Astrocyte (in vitro differentiated cells and primary cell): ENCODE measurements around the gene BIRC7. TPM values are rescaled to one million over a fixed set of nuclear protein-coding genes. Genes with fewer than 3 reads are reported as not detected.

ENCODE experiments used
- DNase-seq: peaks from one replicate; pipeline ENCODE4 v3.0.0-alpha.2; 2010; ENCODE audit warnings: low read depth
- FAIRE-seq: peaks from 2 replicates; lab custom pipeline; 2011; peaks lifted over from hg19 to GRCh38; lab: Jason Lieb, UNC
- H2AFZ ChIP-seq: 2 replicates; pipeline ENCODE4 v1.6.0; 2012; ENCODE audit warnings: low read depth, low read length, inconsistent platforms
- H3K27ac ChIP-seq: 2 replicates; pipeline ENCODE4 v1.5.1; 2011; ENCODE audit warnings: low read depth, low read length, inconsistent platforms
- H3K27me3 ChIP-seq: 2 replicates; pipeline ENCODE4 v1.6.0; 2011; ENCODE audit warnings: low read length, inconsistent platforms; ENCODE audit not compliant: insufficient read depth
- H3K36me3 ChIP-seq: 2 replicates; pipeline ENCODE4 v1.5.1; 2011; ENCODE audit warnings: low read length, inconsistent platforms; ENCODE audit not compliant: insufficient read depth
- H3K4me1 ChIP-seq: 2 replicates; pipeline ENCODE4 v1.5.1; 2011; ENCODE audit warnings: low read length, inconsistent platforms; ENCODE audit not compliant: insufficient read depth
- H3K4me2 ChIP-seq: 2 replicates; pipeline ENCODE4 v1.6.0; 2012; ENCODE audit warnings: low read length, inconsistent platforms
- H3K4me3 ChIP-seq: 2 replicates; pipeline ENCODE4 v1.5.1; 2011; ENCODE audit warnings: low read depth, mild to moderate bottlenecking, low read length, inconsistent platforms; ENCODE audit not compliant: insufficient read depth
- H3K79me2 ChIP-seq: 2 replicates; pipeline ENCODE4 v1.6.0; 2012; ENCODE audit warnings: mild to moderate bottlenecking, low read length, inconsistent platforms; ENCODE audit not compliant: insufficient read depth
- H3K9ac ChIP-seq: 2 replicates; pipeline ENCODE4 v1.6.0; 2012; ENCODE audit warnings: mild to moderate bottlenecking, low read length, inconsistent platforms
- H3K9me3 ChIP-seq: 2 replicates; pipeline ENCODE4 v1.5.1; 2012; ENCODE audit warnings: low read depth, mild to moderate bottlenecking, low read length, inconsistent platforms; ENCODE audit not compliant: insufficient read depth
- H4K20me1 ChIP-seq: 2 replicates; pipeline ENCODE4 v1.6.0; 2012; ENCODE audit warnings: low read length, inconsistent platforms; ENCODE audit not compliant: insufficient read depth
- H3K27ac Mint-ChIP-seq: one replicate; pipeline ENCODE4 v1.8.0; 2021; ENCODE audit warnings: mild to moderate bottlenecking, mixed read lengths; ENCODE audit not compliant: unreplicated experiment
- H3K27me3 Mint-ChIP-seq: one replicate; pipeline ENCODE4 v1.8.0; 2021; ENCODE audit warnings: low read depth, mixed read lengths; ENCODE audit not compliant: unreplicated experiment
- H3K36me3 Mint-ChIP-seq: one replicate; pipeline ENCODE4 v1.8.0; 2021; ENCODE audit warnings: low read depth, mixed read lengths; ENCODE audit not compliant: unreplicated experiment
- H3K4me1 Mint-ChIP-seq: one replicate; pipeline ENCODE4 v1.8.0; 2021; ENCODE audit warnings: low read depth, mixed read lengths; ENCODE audit not compliant: unreplicated experiment
- H3K4me3 Mint-ChIP-seq: one replicate; pipeline ENCODE4 v1.8.0; 2021; ENCODE audit warnings: mild to moderate bottlenecking, moderate library complexity, mixed read lengths; ENCODE audit not compliant: unreplicated experiment
- H3K9me3 Mint-ChIP-seq: one replicate; pipeline ENCODE4 v1.8.0; 2021; ENCODE audit warnings: mild to moderate bottlenecking, mixed read lengths; ENCODE audit not compliant: unreplicated experiment
- CTCF ChIP-seq: IDR thresholded peaks from 2 replicates; pipeline ENCODE4 v1.5.1; 2011; ENCODE audit warnings: low read depth, mild to moderate bottlenecking, inconsistent platforms, low read length, moderate library complexity; ENCODE audit not compliant: insufficient read depth
- EZH2 ChIP-seq: IDR thresholded peaks from 2 replicates; pipeline ENCODE4 v1.6.1; 2012; ENCODE audit warnings: mild to moderate bottlenecking, low read length, inconsistent platforms; ENCODE audit not compliant: insufficient read depth
- total RNA-seq: library from RNA; stranded (reverse); gene quantifications from 2 replicates; pipeline ENCODE4 v1.2.1, GENCODE V29; 2021

Gene BIRC7
- total RNA-seq, 1 donor from 2014 or later = 3.3 TPM

- no peaks in the 10 kb centered on the region for H3K4me1 Mint-ChIP-seq
- no peak overlapping the region for H3K9ac ChIP-seq
- H3K27ac ChIP-seq = no peak overlapping the region
- no peaks in the 10 kb centered on the region for H3K79me2 ChIP-seq
- no peaks in the 10 kb centered on the region for H3K9me3 ChIP-seq
- peaks cover 7% of the 10 kb centered on the region for H3K4me1 ChIP-seq
- TF ChIP-seq EZH2 = no peak
- TF ChIP-seq CTCF = no peak
- no peak overlapping the region for H2AFZ ChIP-seq
- H3K27ac Mint-ChIP-seq = peak overlapping the region; percentile 66
- H3K36me3 Mint-ChIP-seq = peaks cover 4% of the 10 kb centered on the region
- no peak overlapping the region for H3K4me3 ChIP-seq
- H4K20me1 ChIP-seq = no peaks in the 10 kb centered on the region
- peaks cover 5% of the 10 kb centered on the region for H3K27me3 Mint-ChIP-seq
- H3K4me3 Mint-ChIP-seq = no peak overlapping the region
- DNase-seq (no peak), FAIRE-seq (no peak)
- no peaks in the 10 kb centered on the region for H3K27me3 ChIP-seq
- no peak overlapping the region for H3K4me2 ChIP-seq
- no peaks in the 10 kb centered on the region for H3K36me3 ChIP-seq
- no peaks in the 10 kb centered on the region for H3K9me3 Mint-ChIP-seq
Measured at GRCh38 chr20:63239431-63239830, 3.7 kb downstream of the BIRC7 start.

GRCh38 chr20:63240004-63240403, 4.3 kb downstream of the BIRC7 start:
- Histone ChIP-seq H3K4me2 (no peak overlapping the region), H3K27ac (no peak overlapping the region), H3K4me3 (no peak overlapping the region), H3K36me3 (no peaks in the 10 kb centered on the region), H4K20me1 (no peaks in the 10 kb centered on the region), H3K27me3 (no peaks in the 10 kb centered on the region), H3K4me1 (peaks cover 4% of the 10 kb centered on the region), H2AFZ (no peak overlapping the region), H3K9me3 (no peaks in the 10 kb centered on the region), H3K79me2 (no peaks in the 10 kb centered on the region), H3K9ac (no peak overlapping the region)
- Mint-ChIP-seq H3K27ac (peak overlapping the region; percentile 66), H3K36me3 (peaks cover 4% of the 10 kb centered on the region), H3K4me1 (no peaks in the 10 kb centered on the region), H3K9me3 (no peaks in the 10 kb centered on the region), H3K27me3 (peaks cover 5% of the 10 kb centered on the region), H3K4me3 (no peak overlapping the region)
- no peak for DNase-seq
- TF ChIP-seq CTCF (no peak), EZH2 (no peak)
- FAIRE-seq = no peak

- H3K27ac Mint-ChIP-seq = no peak overlapping the region
- FAIRE-seq = no peak
- TF ChIP-seq EZH2 = no peak
Measured at GRCh38 chr20:63241272-63241671, 5.6 kb downstream of the BIRC7 start.

More at GRCh38 chr20:63241272-63241671, 5.6 kb downstream of the BIRC7 start:
- Histone ChIP-seq H3K4me3 (no peak overlapping the region), H3K4me2 (no peak overlapping the region), H3K9me3 (no peaks in the 10 kb centered on the region), H3K36me3 (no peaks in the 10 kb centered on the region), H3K4me1 (no peaks in the 10 kb centered on the region), H3K27ac (no peak overlapping the region), H3K79me2 (no peaks in the 10 kb centered on the region), H4K20me1 (no peaks in the 10 kb centered on the region), H3K27me3 (no peaks in the 10 kb centered on the region), H3K9ac (no peak overlapping the region), H2AFZ (no peak overlapping the region)
- DNase-seq = no peak
- peaks cover 9% of the 10 kb centered on the region for H3K36me3 Mint-ChIP-seq
- H3K9me3 Mint-ChIP-seq = peaks cover 1% of the 10 kb centered on the region
- peaks cover 5% of the 10 kb centered on the region for H3K27me3 Mint-ChIP-seq
- no peak overlapping the region for H3K4me3 Mint-ChIP-seq
- H3K4me1 Mint-ChIP-seq = no peaks in the 10 kb centered on the region
